Measurements from ENCODE around the gene PASD1. TPM values are rescaled to one million over a fixed set of nuclear protein-coding genes. Genes with fewer than 3 reads are reported as not detected.
"Not testable (repeated sequence)": the region's sequence is repeated elsewhere in the genome, so short reads cannot be mapped to it uniquely, and the experiment has no call there.

Gene PASD1
- total RNA-seq, 1 experiment from 2014 or later, result not detected

GRCh38 chrX:151694661-151695582 is 131.4 kb downstream of the PASD1 start, which contains the start of gene PRRG3:
TSS of gene PRRG3 (plus strand) at chrX:151695458. CDS start at chrX:151698815, 3,357 bp downstream.
- Histone ChIP-seq H3K36me3 (ENCODE audit: control insufficient read depth, insufficient read depth, low read length) (no peaks in the 10 kb centered on the region), H3K27ac (ENCODE audit: low read length) (no peak within 1 kb of the TSS), H3K9me3 (ENCODE audit: control insufficient read depth, insufficient read depth, low read depth, low read length) (no peaks in the 10 kb centered on the region), H3K4me3 (ENCODE audit: low read depth in 2 of 2, low read length in 2 of 2) (no peak within 1 kb of the TSS), H3K27me3 (ENCODE audit: control insufficient read depth, insufficient read depth, low read length) (no peaks in the 10 kb centered on the region), H3K4me1 (ENCODE audit: control insufficient read depth, insufficient read depth, low read length) (no peaks in the 10 kb centered on the region)
- in situ Hi-C loops (cut with HindIII; ENCODE audit: low pct_unique_long_range_greater_than_20kb, low sequenced_read_pairs) (no loop called here), intact Hi-C loops (cut with micrococcal nuclease; ENCODE audit: unreplicated experiment) (no loop called here)
- POLR2A ChIA-PET, result no interaction called here
- DNase-seq (ENCODE audit: low read depth, low spot score), result no peak
- ATAC-seq, result no peak
- TF ChIP-seq TCF7L2 (IDR thresholded peaks at IDR 0.05; ENCODE audit: low read depth, low read length), result no peak
- TF ChIP-seq SIN3A (IDR thresholded peaks at IDR 0.05; ENCODE audit: borderline replicate concordance, insufficient read depth, low read depth, low read length), result no peak
- TF ChIP-seq, protein P1, sequence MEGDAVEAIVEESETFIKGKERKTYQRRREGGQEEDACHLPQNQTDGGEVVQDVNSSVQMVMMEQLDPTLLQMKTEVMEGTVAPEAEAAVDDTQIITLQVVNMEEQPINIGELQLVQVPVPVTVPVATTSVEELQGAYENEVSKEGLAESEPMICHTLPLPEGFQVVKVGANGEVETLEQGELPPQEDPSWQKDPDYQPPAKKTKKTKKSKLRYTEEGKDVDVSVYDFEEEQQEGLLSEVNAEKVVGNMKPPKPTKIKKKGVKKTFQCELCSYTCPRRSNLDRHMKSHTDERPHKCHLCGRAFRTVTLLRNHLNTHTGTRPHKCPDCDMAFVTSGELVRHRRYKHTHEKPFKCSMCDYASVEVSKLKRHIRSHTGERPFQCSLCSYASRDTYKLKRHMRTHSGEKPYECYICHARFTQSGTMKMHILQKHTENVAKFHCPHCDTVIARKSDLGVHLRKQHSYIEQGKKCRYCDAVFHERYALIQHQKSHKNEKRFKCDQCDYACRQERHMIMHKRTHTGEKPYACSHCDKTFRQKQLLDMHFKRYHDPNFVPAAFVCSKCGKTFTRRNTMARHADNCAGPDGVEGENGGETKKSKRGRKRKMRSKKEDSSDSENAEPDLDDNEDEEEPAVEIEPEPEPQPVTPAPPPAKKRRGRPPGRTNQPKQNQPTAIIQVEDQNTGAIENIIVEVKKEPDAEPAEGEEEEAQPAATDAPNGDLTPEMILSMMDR (IDR thresholded peaks at IDR 0.05), result no peak
- TF ChIP-seq, protein P2, sequence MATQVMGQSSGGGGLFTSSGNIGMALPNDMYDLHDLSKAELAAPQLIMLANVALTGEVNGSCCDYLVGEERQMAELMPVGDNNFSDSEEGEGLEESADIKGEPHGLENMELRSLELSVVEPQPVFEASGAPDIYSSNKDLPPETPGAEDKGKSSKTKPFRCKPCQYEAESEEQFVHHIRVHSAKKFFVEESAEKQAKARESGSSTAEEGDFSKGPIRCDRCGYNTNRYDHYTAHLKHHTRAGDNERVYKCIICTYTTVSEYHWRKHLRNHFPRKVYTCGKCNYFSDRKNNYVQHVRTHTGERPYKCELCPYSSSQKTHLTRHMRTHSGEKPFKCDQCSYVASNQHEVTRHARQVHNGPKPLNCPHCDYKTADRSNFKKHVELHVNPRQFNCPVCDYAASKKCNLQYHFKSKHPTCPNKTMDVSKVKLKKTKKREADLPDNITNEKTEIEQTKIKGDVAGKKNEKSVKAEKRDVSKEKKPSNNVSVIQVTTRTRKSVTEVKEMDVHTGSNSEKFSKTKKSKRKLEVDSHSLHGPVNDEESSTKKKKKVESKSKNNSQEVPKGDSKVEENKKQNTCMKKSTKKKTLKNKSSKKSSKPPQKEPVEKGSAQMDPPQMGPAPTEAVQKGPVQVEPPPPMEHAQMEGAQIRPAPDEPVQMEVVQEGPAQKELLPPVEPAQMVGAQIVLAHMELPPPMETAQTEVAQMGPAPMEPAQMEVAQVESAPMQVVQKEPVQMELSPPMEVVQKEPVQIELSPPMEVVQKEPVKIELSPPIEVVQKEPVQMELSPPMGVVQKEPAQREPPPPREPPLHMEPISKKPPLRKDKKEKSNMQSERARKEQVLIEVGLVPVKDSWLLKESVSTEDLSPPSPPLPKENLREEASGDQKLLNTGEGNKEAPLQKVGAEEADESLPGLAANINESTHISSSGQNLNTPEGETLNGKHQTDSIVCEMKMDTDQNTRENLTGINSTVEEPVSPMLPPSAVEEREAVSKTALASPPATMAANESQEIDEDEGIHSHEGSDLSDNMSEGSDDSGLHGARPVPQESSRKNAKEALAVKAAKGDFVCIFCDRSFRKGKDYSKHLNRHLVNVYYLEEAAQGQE (IDR thresholded peaks at IDR 0.05; ENCODE audit: insufficient read depth in 1 of 2, low read depth in 2 of 2, low read length in 1 of 2), result no peak
- TF ChIP-seq POLR2AphosphoS5 (IDR thresholded peaks at IDR 0.05; ENCODE audit: low read depth, low read length), result no peak
- BruUV-seq (replicated peaks), result no TSS peak
- CTCF ChIA-PET, result no interaction called here

DNA sequence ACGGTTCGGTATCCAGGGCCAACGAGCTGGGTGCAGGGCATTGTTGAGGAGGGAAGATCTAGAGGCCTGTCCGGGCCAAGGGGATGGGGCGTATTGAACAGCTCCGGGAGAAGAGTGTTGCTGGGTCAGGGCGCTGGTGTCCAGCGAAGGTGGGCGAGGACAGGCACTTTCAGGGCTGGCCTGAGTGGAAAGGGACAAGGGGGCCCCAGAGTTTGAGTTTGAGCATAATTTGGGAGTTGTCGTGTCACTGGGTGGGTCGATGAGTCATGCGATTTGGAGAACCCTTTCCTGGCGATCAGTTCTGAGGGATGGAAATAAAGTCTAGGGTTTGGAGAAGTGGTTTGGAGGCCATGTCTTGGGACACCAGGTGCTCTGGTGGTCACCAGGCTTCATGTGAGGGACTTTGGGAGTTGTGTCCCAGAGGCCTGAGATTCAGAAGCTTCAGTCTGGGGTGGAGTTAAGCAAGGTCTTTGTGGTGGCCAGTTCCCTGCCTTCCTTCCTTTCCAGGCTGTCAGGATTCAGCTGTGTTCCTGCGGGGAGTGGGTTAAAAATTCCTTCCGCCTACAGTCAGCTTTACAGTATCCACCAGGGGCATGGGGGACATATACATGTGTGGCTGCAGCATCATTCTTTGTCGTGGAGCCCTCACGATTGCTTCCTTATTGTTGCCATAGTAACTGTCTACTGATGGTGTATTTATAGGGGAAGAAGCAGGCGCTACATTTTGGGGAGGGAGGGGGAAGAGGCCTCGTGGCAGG is 132.3 kb downstream of the PASD1 start:
- DNase-seq (ENCODE audit: low read depth, low spot score) (no peak), ATAC-seq (no peak)
- Histone ChIP-seq H3K4me1 (ENCODE audit: control insufficient read depth, insufficient read depth, low read length) (no peaks in the 10 kb centered on the region), H3K9me3 (ENCODE audit: control insufficient read depth, insufficient read depth, low read depth, low read length) (no peaks in the 10 kb centered on the region), H3K36me3 (ENCODE audit: control insufficient read depth, insufficient read depth, low read length) (no peaks in the 10 kb centered on the region), H3K27me3 (ENCODE audit: control insufficient read depth, insufficient read depth, low read length) (no peaks in the 10 kb centered on the region), H3K4me3 (ENCODE audit: low read depth in 2 of 2, low read length in 2 of 2) (no peak overlapping the region), H3K27ac (ENCODE audit: low read length) (no peak overlapping the region)
- no TSS peak for BruUV-seq (replicated peaks)
- in situ Hi-C loops (cut with HindIII; ENCODE audit: low pct_unique_long_range_greater_than_20kb, low sequenced_read_pairs), result no loop called here
- intact Hi-C loops (cut with micrococcal nuclease; ENCODE audit: unreplicated experiment), result no loop called here
- ChIA-PET POLR2A (no interaction called here), CTCF (no interaction called here)
- TF ChIP-seq POLR2AphosphoS5 (IDR thresholded peaks at IDR 0.05; ENCODE audit: low read depth, low read length) (no peak), SIN3A (IDR thresholded peaks at IDR 0.05; ENCODE audit: borderline replicate concordance, insufficient read depth, low read depth, low read length) (no peak)

GRCh38 chrX:151697082-151697481 is 133.6 kb downstream of the PASD1 start:
- H3K9me3 ChIP-seq (ENCODE audit: control insufficient read depth, insufficient read depth, low read depth, low read length); CTCF ChIA-PET; ATAC-seq; H3K4me1 ChIP-seq (ENCODE audit: control insufficient read depth, insufficient read depth, low read length); H3K36me3 ChIP-seq (ENCODE audit: control insufficient read depth, insufficient read depth, low read length); H3K27ac ChIP-seq (ENCODE audit: low read length); intact Hi-C loops (cut with micrococcal nuclease; ENCODE audit: unreplicated experiment); H3K4me3 ChIP-seq (ENCODE audit: low read depth in 2 of 2, low read length in 2 of 2); DNase-seq (ENCODE audit: low read depth, low spot score); BruUV-seq (replicated peaks); in situ Hi-C loops (cut with HindIII; ENCODE audit: low pct_unique_long_range_greater_than_20kb, low sequenced_read_pairs); H3K27me3 ChIP-seq (ENCODE audit: control insufficient read depth, insufficient read depth, low read length): not testable (repeated sequence)
- POLR2A ChIA-PET, result interaction anchor here (0.6 kb wide), 1 partner anchor 491 kb away, joined by 6 read pairs; no protein-coding TSS in a partner anchor

All from Panc1 (cell line).